Peyer's patch (tissue), 4 donors: ENCODE results near the gene RPGRIP1L.

Experiments used
- CTCF ChIP-seq, 6 experiments: fragments of 450-650 bp in 4 of 6; fragments of 200-600 bp in 2 of 6; sonication (generic) in 1 of 6; IDR thresholded peaks; one replicate each; pipeline ENCODE4 v1.5.1; 2017 to 2019; ENCODE audit warnings: antibody characterized with exemption in 6 of 6, mild to moderate bottlenecking in 3 of 6, moderate library complexity in 1 of 6
- POLR2A ChIP-seq, 2 donors: fragments of 450-650 bp; IDR thresholded peaks; one replicate each; pipeline ENCODE4 v1.5.1; 2017; ENCODE audit warnings: antibody characterized with exemption in 2 of 2, mild to moderate bottlenecking in 2 of 2, moderate library complexity in 2 of 2

DNA sequence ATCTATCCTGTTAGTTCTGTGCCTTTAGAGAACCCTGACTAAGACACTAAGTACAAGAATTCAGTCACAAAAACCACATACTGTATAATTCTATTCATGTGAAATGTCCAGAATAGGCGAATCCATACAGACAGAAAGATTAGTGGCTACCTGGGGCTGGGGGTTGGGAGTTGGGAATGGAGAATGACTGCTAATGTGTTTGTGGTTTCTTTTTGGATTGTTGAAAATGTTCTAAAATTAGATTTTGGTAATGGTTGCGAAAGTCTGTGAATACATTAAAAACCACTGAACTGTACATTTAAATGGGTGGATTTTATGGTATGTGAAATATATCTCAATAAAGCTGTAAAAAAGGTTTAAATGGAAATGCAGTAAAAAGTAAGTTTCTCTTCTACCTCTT, 120.3 kb downstream of the RPGRIP1L start:
- TF ChIP-seq CTCF (IDR thresholded peaks at IDR 0.05) (no peak), POLR2A (IDR thresholded peaks at IDR 0.05) (no peak)
